Karpas-422 (cell line): ENCODE measurements around the gene C1orf105. TPM values are rescaled to one million over a fixed set of nuclear protein-coding genes. Genes with fewer than 3 reads are reported as not detected.
"Not testable (repeated sequence)": the region's sequence is repeated elsewhere in the genome, so short reads cannot be mapped to it uniquely, and the experiment has no call there.

Experiments used
- DNase-seq: peaks from one replicate; pipeline ENCODE4 v3.0.0-alpha.2; 2015
- H2AFZ ChIP-seq: fragments of 200-600 bp; sonication (generic); 2 replicates; pipeline ENCODE4 v1.6.1; 2014; ENCODE audit warnings: antibody characterized with exemption, low read length, mixed read lengths
- H3K27ac ChIP-seq: fragments of 200-600 bp; sonication (generic); 2 replicates; pipeline ENCODE4 v1.5.1; 2014; ENCODE audit warnings: mild to moderate bottlenecking, low read length, moderate library complexity
- H3K27me3 ChIP-seq: fragments of 200-600 bp; sonication (generic); 2 replicates; pipeline ENCODE4 v1.6.1; 2014; ENCODE audit warnings: low read length, mixed read lengths
- H3K36me3 ChIP-seq: fragments of 200-600 bp; sonication (generic); 2 replicates; pipeline ENCODE4 v1.6.1; 2014; ENCODE audit warnings: low read length, mixed read lengths; ENCODE audit not compliant: insufficient read depth
- H3K4me1 ChIP-seq: fragments of 200-600 bp; sonication (generic); 2 replicates; pipeline ENCODE4 v1.6.1; 2014; ENCODE audit warnings: mild to moderate bottlenecking, low read length, mixed read lengths
- H3K4me2 ChIP-seq: fragments of 200-600 bp; sonication (generic); 2 replicates; pipeline ENCODE4 v1.6.1; 2014; ENCODE audit warnings: low read length, low read depth, mild to moderate bottlenecking; ENCODE audit not compliant: poor library complexity, severe bottlenecking
- H3K4me3 ChIP-seq: fragments of 200-600 bp; sonication (generic); 2 replicates; pipeline ENCODE4 v1.5.1; 2014; ENCODE audit warnings: mild to moderate bottlenecking, antibody characterized with exemption, low read length, mixed read lengths
- H3K79me2 ChIP-seq: fragments of 200-600 bp; sonication (generic); 2 replicates; pipeline ENCODE4 v1.6.1; 2014; ENCODE audit warnings: mild to moderate bottlenecking, low read length, mixed read lengths
- H3K9ac ChIP-seq: fragments of 200-600 bp; sonication (generic); 2 replicates; pipeline ENCODE4 v1.6.0; 2014; ENCODE audit warnings: low read length
- H3K9me2 ChIP-seq: fragments of 200-600 bp; sonication (generic), shearing (Covaris generic); replicated peaks from 2 replicates; pipeline ENCODE4 v1.6.0; 2014; ENCODE audit warnings: mild to moderate bottlenecking, low read length, moderate library complexity; ENCODE audit not compliant: insufficient read depth
- H3K9me3 ChIP-seq: fragments of 300-700, 200-600 bp; sonication (generic); 2 replicates; pipeline ENCODE4 v1.6.1; 2014; ENCODE audit warnings: low read length, mixed read lengths
- H4K20me1 ChIP-seq: fragments of 200-600 bp; sonication (generic); 2 replicates; pipeline ENCODE4 v1.6.1; 2014; ENCODE audit warnings: mild to moderate bottlenecking, antibody characterized with exemption, low read length, low read depth; ENCODE audit not compliant: insufficient read depth
- total RNA-seq: library from RNA; depleted of rRNA; stranded (reverse); fragments of >200 nt; shearing (Covaris generic); gene quantifications from 2 replicates; pipeline ENCODE4 v1.2.3, GENCODE V29; 2014; ENCODE audit warnings: low replicate concordance

Gene C1orf105
- total RNA-seq, 1 experiment from 2014 or later, result not detected

DNA sequence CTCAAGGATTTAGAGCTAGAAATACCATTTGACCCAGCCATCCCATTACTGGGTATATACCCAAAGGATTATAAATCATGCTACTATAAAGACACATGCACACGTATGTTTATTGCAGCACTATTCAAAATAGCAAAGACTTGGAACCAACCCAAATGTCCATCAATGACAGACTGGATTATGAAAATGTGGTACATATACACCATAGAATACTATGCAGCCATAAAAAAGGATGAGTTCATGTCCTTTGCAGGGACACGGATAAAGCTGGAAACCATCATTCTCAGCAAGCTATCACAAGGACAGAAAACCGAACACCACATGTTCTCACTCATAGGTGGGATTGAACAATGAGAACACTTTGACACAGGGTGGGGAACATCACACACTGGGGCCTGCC is 16.7 kb downstream of the C1orf105 start:
- H3K9me2 ChIP-seq, H3K4me2 ChIP-seq, H3K9ac ChIP-seq, H3K79me2 ChIP-seq, H4K20me1 ChIP-seq, H3K27me3 ChIP-seq, H3K36me3 ChIP-seq, H2AFZ ChIP-seq, H3K9me3 ChIP-seq, DNase-seq, H3K4me3 ChIP-seq, H3K27ac ChIP-seq, H3K4me1 ChIP-seq: not testable (repeated sequence)

DNA sequence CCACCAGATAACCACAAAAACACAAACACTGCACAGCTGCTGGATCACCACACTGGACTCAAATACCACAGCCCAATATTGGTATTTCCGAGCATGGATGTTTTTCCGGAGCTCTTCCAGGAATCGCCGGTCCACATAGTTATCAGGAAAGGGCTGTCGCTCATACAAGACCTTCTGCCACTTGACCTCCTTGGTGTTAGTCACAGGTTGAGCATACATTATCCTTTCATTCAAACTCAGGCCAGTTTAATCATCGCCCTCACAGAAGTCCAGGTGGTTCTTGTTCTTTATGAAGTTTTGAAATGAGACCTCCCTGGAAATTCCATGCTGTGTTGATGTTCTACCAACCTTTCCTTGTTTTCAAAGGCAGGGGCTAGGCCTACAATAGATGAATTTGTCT is 21.9 kb downstream of the C1orf105 start:
- Histone ChIP-seq H3K27ac (no peak overlapping the region), H3K4me3 (peak overlapping the region; percentile 92; the same call in 1 of the 2 replicates), H3K9me2 (no peaks in the 10 kb centered on the region), H3K27me3 (no peaks in the 10 kb centered on the region), H2AFZ (no peak overlapping the region), H3K79me2 (peaks cover 20% of the 10 kb centered on the region), H4K20me1 (0 out of 2 replicates have a peak, but pooled peaks cover 2% of the 10 kb centered on the region), H3K9ac (no peak overlapping the region), H3K4me2 (peak overlapping the region; percentile 88), H3K9me3 (no peaks in the 10 kb centered on the region; the same call in 1 of the 2 replicates), H3K36me3 (no peaks in the 10 kb centered on the region), H3K4me1 (peaks cover 16% of the 10 kb centered on the region)
- no peak for DNase-seq

- Histone ChIP-seq H3K9me3 (no peaks in the 10 kb centered on the region; the same call in 1 of the 2 replicates), H3K9me2 (no peaks in the 10 kb centered on the region), H3K27ac (no peak overlapping the region), H3K27me3 (no peaks in the 10 kb centered on the region), H3K4me3 (peak overlapping the region; percentile 92), H3K9ac (peak overlapping the region; percentile 87), H2AFZ (peak overlapping the region; percentile 95), H3K36me3 (no peaks in the 10 kb centered on the region), H3K4me2 (peak overlapping the region; percentile 88), H3K79me2 (peaks cover 20% of the 10 kb centered on the region), H4K20me1 (0 out of 2 replicates have a peak, but pooled peaks cover 2% of the 10 kb centered on the region), H3K4me1 (peaks cover 16% of the 10 kb centered on the region)
- no peak for DNase-seq
These were observed 22.5 kb downstream of the C1orf105 start for GRCh38 chr1:172442843-172443565.

- no peaks in the 10 kb centered on the region for H3K9me2 ChIP-seq
- no peaks in the 10 kb centered on the region for H3K36me3 ChIP-seq
- H2AFZ ChIP-seq, result peak within 1 kb of the TSS; percentile 95
- H3K79me2 ChIP-seq, result peaks cover 20% of the 10 kb centered on the region
- H4K20me1 ChIP-seq, result 0 out of 2 replicates have a peak, but pooled peaks cover 2% of the 10 kb centered on the region
- no peaks in the 10 kb centered on the region for H3K9me3 ChIP-seq
- no peak within 1 kb of the TSS for H3K27ac ChIP-seq
- peak within 1 kb of the TSS; percentile 92 for H3K4me3 ChIP-seq
- H3K27me3 ChIP-seq, result no peaks in the 10 kb centered on the region
- peak; percentile 96 for DNase-seq
- peak within 1 kb of the TSS; percentile 87 for H3K9ac ChIP-seq
- H3K4me1 ChIP-seq, result peaks cover 16% of the 10 kb centered on the region
- peak within 1 kb of the TSS; percentile 88 for H3K4me2 ChIP-seq
These were observed 23.4 kb downstream of the C1orf105 start, which contains the start of gene PIGC for GRCh38 chr1:172443666-172444453. Gene PIGC (minus strand): TSS chr1:172444069. CDS start chr1:172442622, 1,447 bp downstream.

DNA sequence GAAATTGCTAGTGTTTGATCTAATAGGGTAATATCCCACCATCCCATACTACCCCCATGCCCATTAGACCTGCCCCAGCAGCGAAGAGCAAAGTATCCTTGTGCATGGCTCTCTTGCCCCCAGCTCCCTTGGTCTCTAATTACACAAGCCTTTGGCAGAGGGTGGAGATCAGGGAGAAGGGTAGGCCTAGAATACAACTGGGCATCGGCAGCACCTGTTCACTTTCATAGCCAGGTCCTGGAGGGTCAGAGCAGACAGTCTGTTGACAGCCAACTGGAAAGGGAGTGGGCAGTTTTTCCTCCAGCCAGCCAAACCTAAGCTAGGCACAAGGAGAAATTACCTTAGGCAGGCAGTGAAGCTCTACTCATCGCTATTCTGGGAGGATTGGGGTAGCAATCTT is 26.1 kb downstream of the C1orf105 start:
- no peak overlapping the region for H3K4me3 ChIP-seq
- 0 out of 2 replicates have a peak, but pooled peaks cover 2% of the 10 kb centered on the region for H4K20me1 ChIP-seq
- peaks cover 20% of the 10 kb centered on the region for H3K79me2 ChIP-seq
- no peak overlapping the region for H3K9ac ChIP-seq
- H3K36me3 ChIP-seq, result no peaks in the 10 kb centered on the region
- no peak overlapping the region for H2AFZ ChIP-seq
- H3K27ac ChIP-seq, result no peak overlapping the region
- no peaks in the 10 kb centered on the region for H3K27me3 ChIP-seq
- no peaks in the 10 kb centered on the region for H3K9me2 ChIP-seq
- DNase-seq, result no peak
- H3K9me3 ChIP-seq, result no peaks in the 10 kb centered on the region
- H3K4me1 ChIP-seq, result peaks cover 22% of the 10 kb centered on the region
- H3K4me2 ChIP-seq, result no peak overlapping the region

DNA sequence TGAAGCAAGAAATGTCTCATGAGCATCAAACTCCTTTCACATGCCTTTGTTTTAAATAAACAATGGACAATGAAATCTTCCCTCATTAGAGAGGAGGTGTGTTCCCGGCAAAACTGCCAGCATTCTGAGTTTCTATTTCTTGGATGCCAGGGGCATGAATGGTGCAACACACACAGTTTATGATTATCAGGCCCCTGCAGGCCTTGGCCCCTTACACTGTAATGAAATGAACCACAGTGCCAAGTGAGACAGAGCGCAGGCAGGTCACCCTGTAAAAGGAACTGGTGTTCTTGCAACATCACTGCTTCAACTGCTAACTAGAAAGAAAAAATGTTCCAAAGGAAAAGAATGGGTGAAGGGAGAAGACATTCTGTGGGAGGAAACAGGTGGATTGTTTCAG is 27.2 kb downstream of the C1orf105 start:
- Histone ChIP-seq H3K27me3 (no peaks in the 10 kb centered on the region), H3K9ac (no peak overlapping the region), H3K9me3 (no peaks in the 10 kb centered on the region), H3K4me2 (no peak overlapping the region), H3K9me2 (no peaks in the 10 kb centered on the region), H4K20me1 (no peaks in the 10 kb centered on the region), H3K27ac (no peak overlapping the region), H2AFZ (no peak overlapping the region), H3K36me3 (no peaks in the 10 kb centered on the region), H3K4me1 (peaks cover 19% of the 10 kb centered on the region), H3K4me3 (no peak overlapping the region), H3K79me2 (peaks cover 11% of the 10 kb centered on the region)
- no peak for DNase-seq

DNA sequence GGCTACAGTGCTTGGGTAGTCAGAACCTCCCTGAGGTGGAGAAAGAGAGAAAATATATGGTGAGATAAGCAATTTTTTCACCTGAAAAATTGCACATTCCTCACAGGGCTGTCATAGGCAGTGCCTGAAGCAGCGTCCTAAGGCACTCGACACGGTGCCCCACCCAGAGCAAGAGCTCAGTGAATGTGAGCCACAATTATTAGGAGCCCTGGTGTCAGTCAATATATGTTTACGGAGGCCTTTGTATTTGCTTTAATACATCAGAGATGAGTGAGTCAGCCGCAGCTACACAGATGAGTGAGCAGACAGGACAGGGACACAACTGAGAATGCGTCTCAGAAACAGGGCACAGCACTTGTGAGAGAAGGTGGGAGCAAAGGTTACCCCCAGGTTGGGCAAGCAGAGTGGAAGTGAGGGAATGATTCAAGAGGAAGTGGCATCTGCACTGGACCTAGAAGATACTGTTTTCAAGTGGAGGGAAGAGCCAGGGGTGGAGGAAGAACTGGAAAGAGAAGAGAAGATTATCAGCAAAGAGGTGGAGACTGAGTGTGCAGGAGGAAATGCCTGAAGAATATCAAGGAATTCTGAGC is 28.6 kb downstream of the C1orf105 start:
- H3K4me2 ChIP-seq, result no peak overlapping the region
- no peak overlapping the region for H2AFZ ChIP-seq
- H3K27me3 ChIP-seq, result no peaks in the 10 kb centered on the region
- H3K9me2 ChIP-seq, result no peaks in the 10 kb centered on the region
- no peak for DNase-seq
- no peaks in the 10 kb centered on the region for H4K20me1 ChIP-seq
- H3K79me2 ChIP-seq, result no peaks in the 10 kb centered on the region
- H3K9ac ChIP-seq, result no peak overlapping the region
- H3K36me3 ChIP-seq, result no peaks in the 10 kb centered on the region
- no peak overlapping the region for H3K27ac ChIP-seq
- H3K4me1 ChIP-seq, result peaks cover 12% of the 10 kb centered on the region
- no peak overlapping the region for H3K4me3 ChIP-seq
- no peaks in the 10 kb centered on the region for H3K9me3 ChIP-seq
